Fibroblast of villous mesenchyme (primary cell): Measurements from ENCODE around the gene GUCA1A. TPM values are rescaled to one million over a fixed set of nuclear protein-coding genes. Genes with fewer than 3 reads are reported as not detected.
"Not testable (repeated sequence)": the region's sequence is repeated elsewhere in the genome, so short reads cannot be mapped to it uniquely, and the experiment has no call there.

Experiments
- DNase-seq: peaks from one replicate; pipeline ENCODE4 v3.0.0-alpha.2; 2010; ENCODE audit warnings: low read depth
- H3K4me3 ChIP-seq: 2 replicates; pipeline ENCODE4 v1.5.1; 2011; ENCODE audit warnings: low read depth, mild to moderate bottlenecking, low read length
- total RNA-seq: library from RNA; depleted of rRNA; stranded (reverse); fragments of >200 nt; gene quantifications from 2 replicates; pipeline ENCODE4 v1.2.3, GENCODE V29; 2012
- TF ChIP-seq, protein P1 (sequence below): IDR thresholded peaks from 2 replicates; pipeline ENCODE4 v1.5.1; 2012; ENCODE audit warnings: low read depth, mild to moderate bottlenecking, low read length; ENCODE audit not compliant: insufficient read depth

Gene GUCA1A
- total RNA-seq, 1 donor, result not detected

DNA sequence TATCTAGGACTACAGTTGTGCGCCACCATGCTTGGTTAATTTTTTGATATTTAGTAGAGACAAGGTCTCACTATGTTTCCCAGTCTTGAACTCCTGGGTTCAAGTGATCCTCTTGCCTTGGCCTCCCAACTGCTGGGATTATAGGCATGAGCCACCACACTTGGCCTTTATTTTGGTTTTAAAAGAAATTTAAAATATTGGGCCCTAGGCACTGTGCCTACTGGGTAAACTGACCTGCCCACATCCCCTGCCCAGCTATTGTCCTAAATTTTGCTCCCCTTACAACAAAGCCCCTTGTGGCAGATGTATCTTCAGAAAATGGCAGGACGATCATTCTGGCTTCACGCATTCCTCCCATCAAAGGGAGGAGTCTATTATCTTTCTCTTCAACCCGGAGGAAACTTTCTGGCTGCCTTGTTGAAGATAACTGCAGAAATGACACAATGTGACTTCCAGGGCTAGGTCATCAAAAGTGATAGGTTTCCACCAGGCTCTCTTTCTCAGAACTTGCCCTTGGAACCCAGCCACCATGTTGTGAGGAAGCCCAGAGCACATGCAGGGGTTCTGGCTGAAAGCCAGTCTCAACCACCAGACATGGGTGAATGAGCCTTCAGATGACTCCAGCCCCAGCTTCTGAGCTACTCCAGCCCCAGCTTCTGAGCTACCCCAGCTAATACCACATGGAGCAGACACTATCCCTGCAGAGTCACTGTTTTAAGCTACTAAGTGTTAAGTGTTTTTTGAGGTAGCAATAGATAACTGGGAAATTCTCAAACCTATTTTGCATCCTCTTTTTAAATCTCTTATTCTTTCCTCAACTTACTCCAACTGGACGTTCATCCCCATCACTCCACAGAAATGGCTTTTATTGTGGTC lies 26.2 kb downstream of the GUCA1A start:
- TF ChIP-seq, protein P1, sequence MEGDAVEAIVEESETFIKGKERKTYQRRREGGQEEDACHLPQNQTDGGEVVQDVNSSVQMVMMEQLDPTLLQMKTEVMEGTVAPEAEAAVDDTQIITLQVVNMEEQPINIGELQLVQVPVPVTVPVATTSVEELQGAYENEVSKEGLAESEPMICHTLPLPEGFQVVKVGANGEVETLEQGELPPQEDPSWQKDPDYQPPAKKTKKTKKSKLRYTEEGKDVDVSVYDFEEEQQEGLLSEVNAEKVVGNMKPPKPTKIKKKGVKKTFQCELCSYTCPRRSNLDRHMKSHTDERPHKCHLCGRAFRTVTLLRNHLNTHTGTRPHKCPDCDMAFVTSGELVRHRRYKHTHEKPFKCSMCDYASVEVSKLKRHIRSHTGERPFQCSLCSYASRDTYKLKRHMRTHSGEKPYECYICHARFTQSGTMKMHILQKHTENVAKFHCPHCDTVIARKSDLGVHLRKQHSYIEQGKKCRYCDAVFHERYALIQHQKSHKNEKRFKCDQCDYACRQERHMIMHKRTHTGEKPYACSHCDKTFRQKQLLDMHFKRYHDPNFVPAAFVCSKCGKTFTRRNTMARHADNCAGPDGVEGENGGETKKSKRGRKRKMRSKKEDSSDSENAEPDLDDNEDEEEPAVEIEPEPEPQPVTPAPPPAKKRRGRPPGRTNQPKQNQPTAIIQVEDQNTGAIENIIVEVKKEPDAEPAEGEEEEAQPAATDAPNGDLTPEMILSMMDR, result no peak
- no peak overlapping the region for H3K4me3 ChIP-seq
- DNase-seq, result peak; percentile 71

DNA sequence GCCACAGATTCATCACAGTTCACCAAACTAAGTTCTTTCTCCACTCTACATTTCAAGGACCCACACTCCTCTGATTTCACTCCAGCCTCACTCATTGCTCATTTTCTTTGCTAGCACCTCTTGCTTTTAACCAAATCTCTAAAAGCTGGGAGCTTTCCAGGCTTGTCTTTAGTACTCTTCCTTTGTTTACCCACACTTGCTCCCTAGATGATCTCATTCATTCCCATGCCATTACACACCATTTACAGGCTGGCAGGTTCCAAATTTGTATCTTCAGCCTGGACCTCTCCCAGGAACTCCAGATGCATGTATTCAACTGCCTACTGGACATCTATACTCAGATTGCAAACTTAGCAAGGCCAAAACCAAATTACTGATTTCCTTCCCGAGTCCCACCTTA lies 26.9 kb downstream of the GUCA1A start:
- DNase-seq, result peak; percentile 97
- TF ChIP-seq, protein P1, result no peak
- H3K4me3 ChIP-seq, result no peak overlapping the region

DNA sequence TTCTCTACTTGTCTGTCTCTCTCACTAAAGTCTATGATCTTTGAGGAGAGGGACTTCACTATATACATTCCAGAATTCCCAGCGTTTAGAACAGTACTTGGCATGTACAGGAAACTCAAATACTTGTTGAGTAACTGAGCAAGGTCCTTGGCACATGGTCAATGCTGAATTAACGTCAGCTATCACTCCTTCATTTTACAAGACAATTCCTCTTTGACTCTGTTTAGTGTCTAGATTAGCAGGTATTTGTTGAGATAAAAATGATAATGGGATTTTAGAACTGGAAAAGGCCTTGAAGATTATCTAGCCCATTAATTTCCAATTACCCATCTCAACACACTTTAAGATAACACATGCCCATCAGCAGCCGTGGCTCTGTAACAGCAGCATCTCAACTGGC lies 28.2 kb downstream of the GUCA1A start:
- no peak overlapping the region for H3K4me3 ChIP-seq
- TF ChIP-seq, protein P1, result no peak
- peak; percentile 75 for DNase-seq

DNA sequence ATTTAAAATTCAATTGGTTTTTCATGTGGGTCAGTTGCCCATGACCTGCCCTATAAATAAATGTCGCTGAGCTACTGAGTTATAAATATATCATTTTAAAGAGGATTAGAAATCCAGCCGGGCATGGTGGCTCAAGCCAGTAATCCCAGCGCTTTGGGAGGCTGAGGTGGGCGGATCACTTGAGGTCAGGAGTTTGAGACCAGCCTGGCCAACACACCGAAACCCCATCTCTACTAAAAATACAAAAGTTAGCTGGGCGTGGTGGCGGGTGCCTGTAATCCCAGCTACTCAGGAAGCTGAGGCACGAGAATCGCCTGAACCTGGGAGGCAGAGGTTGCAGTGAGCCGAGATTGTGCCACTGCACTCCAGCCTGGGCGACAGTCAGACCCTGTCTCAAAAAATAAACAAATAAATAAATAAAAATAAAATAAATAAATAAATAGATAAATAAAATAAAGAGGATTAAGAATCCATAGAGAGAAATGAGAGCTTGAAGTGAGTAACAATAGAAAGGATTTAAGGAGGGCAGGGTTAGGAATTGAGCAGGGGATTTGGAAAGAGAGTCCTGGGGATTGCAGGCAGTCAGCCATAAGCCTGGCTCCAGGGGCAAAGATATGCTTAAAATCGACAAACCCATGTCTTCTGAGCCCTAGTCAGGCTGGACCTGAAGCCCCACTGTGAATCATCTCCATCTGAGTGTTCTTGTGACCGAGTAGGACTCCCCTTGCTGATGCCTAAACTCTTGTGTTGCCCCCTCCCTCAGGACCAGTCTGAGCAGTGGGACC lies 29.2 kb downstream of the GUCA1A start:
- DNase-seq, H3K4me3 ChIP-seq: not testable (repeated sequence)

DNA sequence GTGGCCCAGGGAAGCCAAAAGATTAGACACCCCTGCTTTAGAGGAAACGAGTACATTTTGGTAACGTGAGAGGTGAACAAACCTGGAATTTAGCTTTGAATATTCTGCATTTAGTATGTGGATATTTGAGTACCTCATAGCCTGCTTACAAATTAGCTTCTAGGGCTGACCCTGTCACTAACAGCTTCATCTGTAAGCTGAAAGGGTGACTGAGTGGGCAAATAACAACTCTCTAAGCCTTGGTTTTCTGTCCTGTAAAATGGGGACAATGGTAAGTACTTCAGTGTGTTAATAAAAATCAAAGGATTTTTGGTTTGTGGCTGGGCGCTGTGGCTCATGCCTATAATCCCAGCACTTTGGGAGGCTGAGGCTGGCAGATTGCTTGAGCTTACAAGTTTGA lies 30.0 kb downstream of the GUCA1A start:
- TF ChIP-seq, protein P1, result no peak
- no peak for DNase-seq
- H3K4me3 ChIP-seq, result no peak overlapping the region

DNA sequence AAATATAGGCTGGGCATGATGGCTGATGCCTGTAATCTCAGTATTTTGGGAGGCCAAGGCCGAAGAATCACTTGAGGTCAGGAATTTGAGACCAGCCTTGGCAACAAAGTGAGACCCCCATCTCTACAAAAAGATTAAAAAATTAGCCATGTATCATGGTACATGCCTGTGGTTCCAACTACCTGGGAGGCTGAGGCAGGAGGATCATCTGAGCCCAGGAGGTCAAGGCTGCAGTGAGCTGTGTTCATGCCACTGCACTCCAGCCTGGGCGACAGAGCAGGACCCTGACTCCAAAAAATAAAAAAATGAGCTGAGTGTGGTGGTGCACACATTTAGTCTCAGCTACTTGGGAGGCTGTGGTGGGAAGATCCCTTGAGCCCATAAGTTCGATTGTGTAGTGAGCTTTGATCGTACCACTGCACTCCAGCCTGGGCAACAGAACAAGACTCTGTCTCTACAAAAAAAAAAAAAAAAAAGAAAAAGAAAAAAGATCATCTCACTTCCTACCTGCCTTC lies 31.7 kb downstream of the GUCA1A start:
- DNase-seq, result no peak
- TF ChIP-seq, protein P1, result no peak
- no peak overlapping the region for H3K4me3 ChIP-seq

DNA sequence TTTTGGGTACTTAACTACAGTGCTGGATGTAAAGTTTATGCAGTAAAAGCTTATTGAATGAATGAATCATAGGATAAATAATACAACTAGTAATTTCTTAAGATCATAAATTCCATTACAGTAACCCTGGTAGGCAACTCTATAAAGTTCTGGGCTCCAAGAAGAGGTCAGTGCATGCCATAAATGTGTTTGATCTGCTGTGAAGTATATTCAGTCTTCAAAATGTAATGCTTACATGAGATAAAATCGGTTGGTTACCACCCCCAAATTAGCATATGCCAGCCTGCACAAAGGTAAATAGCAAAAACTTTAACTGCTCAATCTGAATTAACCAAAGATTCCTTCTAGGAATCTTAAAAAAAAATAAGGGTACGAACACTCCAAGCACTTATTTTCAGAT lies 34.4 kb downstream of the GUCA1A start:
- DNase-seq, H3K4me3 ChIP-seq: not testable (repeated sequence)
